ENCODE results near the gene RNF223. TPM values are rescaled to one million over a fixed set of nuclear protein-coding genes. Genes with fewer than 3 reads are reported as not detected.

RNF223 gene
- total RNA-seq, 1 experiment from 2014 or later = 147 TPM

DNA sequence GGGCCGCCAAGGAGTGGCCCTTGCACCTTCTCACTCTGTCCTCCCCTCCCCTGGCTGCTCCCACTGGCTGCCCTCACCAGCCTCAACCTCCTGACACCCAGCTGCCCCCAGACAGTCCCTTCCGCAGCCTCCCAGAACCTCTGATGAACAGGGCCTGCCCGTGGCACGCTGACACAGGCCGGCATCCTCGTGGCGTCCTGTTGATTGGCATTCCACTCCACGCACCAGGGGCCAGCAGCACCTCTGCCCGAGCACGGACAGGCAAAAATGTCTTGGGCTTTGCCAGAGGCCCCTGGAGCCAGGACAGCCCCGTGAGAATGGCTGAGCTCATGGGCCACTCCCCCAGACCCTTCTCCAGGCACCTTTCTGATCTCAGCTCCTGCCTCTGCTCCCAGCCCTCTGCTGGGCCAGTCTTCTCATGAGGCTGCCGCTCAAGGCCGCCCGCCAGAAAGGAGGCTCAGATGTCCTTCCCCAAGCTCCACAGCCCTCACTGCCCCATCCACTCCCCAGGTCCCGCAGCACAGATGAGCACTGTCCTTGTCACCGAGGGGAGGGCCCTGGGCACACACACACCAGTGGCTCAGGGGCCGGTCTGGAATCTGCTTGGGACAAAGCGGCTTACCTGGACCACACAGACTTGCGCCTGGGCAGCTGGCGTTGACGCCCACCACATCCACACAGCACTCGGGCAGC is 15.8 kb upstream of the RNF223 start:
- TF ChIP-seq EZH2 (IDR thresholded peaks at IDR 0.05; ENCODE audit: low read length, unreplicated experiment) (no peak), EZH2phosphoT487 (IDR thresholded peaks at IDR 0.05; ENCODE audit: borderline replicate concordance, low read length) (no peak)
- TF ChIP-seq, protein P1, sequence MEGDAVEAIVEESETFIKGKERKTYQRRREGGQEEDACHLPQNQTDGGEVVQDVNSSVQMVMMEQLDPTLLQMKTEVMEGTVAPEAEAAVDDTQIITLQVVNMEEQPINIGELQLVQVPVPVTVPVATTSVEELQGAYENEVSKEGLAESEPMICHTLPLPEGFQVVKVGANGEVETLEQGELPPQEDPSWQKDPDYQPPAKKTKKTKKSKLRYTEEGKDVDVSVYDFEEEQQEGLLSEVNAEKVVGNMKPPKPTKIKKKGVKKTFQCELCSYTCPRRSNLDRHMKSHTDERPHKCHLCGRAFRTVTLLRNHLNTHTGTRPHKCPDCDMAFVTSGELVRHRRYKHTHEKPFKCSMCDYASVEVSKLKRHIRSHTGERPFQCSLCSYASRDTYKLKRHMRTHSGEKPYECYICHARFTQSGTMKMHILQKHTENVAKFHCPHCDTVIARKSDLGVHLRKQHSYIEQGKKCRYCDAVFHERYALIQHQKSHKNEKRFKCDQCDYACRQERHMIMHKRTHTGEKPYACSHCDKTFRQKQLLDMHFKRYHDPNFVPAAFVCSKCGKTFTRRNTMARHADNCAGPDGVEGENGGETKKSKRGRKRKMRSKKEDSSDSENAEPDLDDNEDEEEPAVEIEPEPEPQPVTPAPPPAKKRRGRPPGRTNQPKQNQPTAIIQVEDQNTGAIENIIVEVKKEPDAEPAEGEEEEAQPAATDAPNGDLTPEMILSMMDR (conservative IDR thresholded peaks at IDR 0.05; ENCODE audit: low read depth, low read length) = no peak
- no peak overlapping the region for H3K4me3 ChIP-seq (ENCODE audit: low read length)
- H2AFZ ChIP-seq (ENCODE audit: low read length) = no peak overlapping the region
- ATAC-seq = no peak
- H3K4me2 ChIP-seq (ENCODE audit: low read length) = no peak overlapping the region
- no peaks in the 10 kb centered on the region for H3F3A ChIP-seq (ENCODE audit: low read length, unreplicated experiment)
- H3K9ac ChIP-seq (ENCODE audit: low read length) = no peak overlapping the region
- DNase-seq = no peak
- H3K27ac ChIP-seq (ENCODE audit: low read length) = no peak overlapping the region
- intact Hi-C loops (cut with micrococcal nuclease) = no loop called here
- no peaks in the 10 kb centered on the region for H4K20me1 ChIP-seq (ENCODE audit: low read length)
- H3K36me3 ChIP-seq (ENCODE audit: low read depth, low read length) = no peaks in the 10 kb centered on the region
- no peaks in the 10 kb centered on the region for H3K9me3 ChIP-seq (ENCODE audit: low read length)
- no peaks in the 10 kb centered on the region for H3K79me2 ChIP-seq (ENCODE audit: low read length)
- BruUV-seq (replicated peaks) = no TSS peak
- no peaks in the 10 kb centered on the region for H3K4me1 ChIP-seq (ENCODE audit: insufficient read depth, low read length)
- CTCF ChIA-PET = no interaction called here
- POLR2A ChIA-PET (ENCODE audit: unreplicated experiment) = no interaction called here
- no peaks in the 10 kb centered on the region for H3K27me3 ChIP-seq (ENCODE audit: low read length)
- no peaks in the 10 kb centered on the region for H3K9me2 ChIP-seq (replicated peaks; ENCODE audit: low read length)

DNA sequence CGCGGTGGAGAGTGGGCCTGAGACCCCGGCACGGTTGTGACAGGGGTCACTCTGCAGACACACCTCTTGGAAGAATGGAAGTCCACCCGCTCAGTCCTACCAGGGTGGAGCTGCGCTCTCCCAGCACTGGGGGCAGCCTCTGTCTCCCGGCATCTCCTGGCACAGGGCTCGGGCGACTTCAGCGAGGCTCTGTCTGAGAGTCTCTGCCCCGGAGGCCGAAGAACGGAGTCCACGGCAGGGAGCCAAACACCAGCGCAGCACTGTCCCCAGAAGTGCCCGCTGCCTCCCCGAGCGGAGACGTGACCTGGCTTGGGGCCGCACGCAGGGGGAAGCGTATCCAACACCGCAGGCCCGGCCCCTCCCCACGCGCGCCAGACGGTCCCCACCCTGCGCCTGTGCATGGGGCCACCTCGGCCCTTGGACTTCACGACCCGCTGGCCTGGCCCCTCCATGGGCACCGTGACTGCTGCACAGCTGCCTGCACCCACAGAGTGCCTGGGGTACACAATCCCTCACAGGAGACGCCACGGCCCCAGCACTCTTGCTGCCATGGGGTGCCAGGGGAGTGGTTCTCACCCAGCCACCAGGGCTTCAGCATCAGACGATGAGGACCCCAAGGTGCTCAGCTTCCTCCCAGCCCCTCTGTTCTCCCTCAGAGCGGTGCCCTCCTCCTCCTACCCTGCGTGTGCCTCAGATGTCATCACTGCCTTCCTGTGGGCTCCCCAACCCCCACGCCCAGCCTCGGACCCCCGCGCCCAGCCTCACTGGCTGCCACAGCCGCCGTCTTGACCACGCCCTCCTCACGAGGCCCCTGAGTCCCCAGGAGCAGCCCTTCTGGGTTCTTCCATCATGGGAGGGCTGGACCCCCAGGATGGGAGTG is 14.9 kb upstream of the RNF223 start:
- Histone ChIP-seq H2AFZ (ENCODE audit: low read length) (no peak overlapping the region), H3K27me3 (ENCODE audit: low read length) (no peaks in the 10 kb centered on the region), H3K36me3 (ENCODE audit: low read depth, low read length) (no peaks in the 10 kb centered on the region), H3K4me3 (ENCODE audit: low read length) (no peak overlapping the region), H3K79me2 (ENCODE audit: low read length) (no peaks in the 10 kb centered on the region), H3K9me3 (ENCODE audit: low read length) (no peaks in the 10 kb centered on the region), H4K20me1 (ENCODE audit: low read length) (no peaks in the 10 kb centered on the region), H3K9ac (ENCODE audit: low read length) (no peak overlapping the region), H3K4me2 (ENCODE audit: low read length) (no peak overlapping the region), H3K9me2 (replicated peaks; ENCODE audit: low read length) (no peaks in the 10 kb centered on the region), H3F3A (ENCODE audit: low read length, unreplicated experiment) (no peaks in the 10 kb centered on the region), H3K27ac (ENCODE audit: low read length) (no peak overlapping the region), H3K4me1 (ENCODE audit: insufficient read depth, low read length) (no peaks in the 10 kb centered on the region)
- intact Hi-C loops (cut with micrococcal nuclease) = no loop called here
- TF ChIP-seq, protein P1 (conservative IDR thresholded peaks at IDR 0.05; ENCODE audit: low read depth, low read length) = no peak
- no peak for TF ChIP-seq EZH2 (IDR thresholded peaks at IDR 0.05; ENCODE audit: low read length, unreplicated experiment)
- ATAC-seq = no peak
- CTCF ChIA-PET = no interaction called here
- POLR2A ChIA-PET (ENCODE audit: unreplicated experiment) = no interaction called here
- BruUV-seq (replicated peaks) = no TSS peak
- no peak for DNase-seq
